GM12878 (cell line): ENCODE results near the gene RIOX2. TPM values are rescaled to one million over a fixed set of nuclear protein-coding genes. Genes with fewer than 3 reads are reported as not detected.

Experiments
- ATAC-seq: fragments of 200-7000 bp; cut with Tn5 transposase; 3 replicates; pipeline ENCODE4 v1.9.1; 2020; ENCODE audit warnings: mild to moderate bottlenecking, moderate library complexity
- BruUV-seq: library from RNA; stranded (reverse); fragments of 400-500 nt; replicated peaks from 2 replicates; lab custom pipeline; 2021; lab: Mats Ljungman, UMichigan
- CTCF ChIA-PET: fragments of 300-600 bp; sonication (Branson Sonifier 250); formaldehyde crosslinking; extraction: SDS; loops from one replicate; lab custom pipeline; 2021; ENCODE audit warnings: inconsistent platforms; lab: Yijun Ruan, JAX
- POLR2A ChIA-PET: fragments of 350-600 bp; formaldehyde crosslinking; extraction: SDS; loops from one replicate; lab custom pipeline; 2021; ENCODE audit warnings: inconsistent platforms; lab: Charles Lee
- RAD21 ChIA-PET: fragments of 300-600 bp; sonication (Branson Sonifier 250); formaldehyde crosslinking; loops from one replicate; lab custom pipeline; 2023; ENCODE audit warnings: antibody characterized with exemption; ENCODE audit not compliant: unreplicated experiment; lab: Charles Lee
- SMC1A ChIA-PET: fragments of 300-600 bp; sonication (Branson Sonifier 250); formaldehyde crosslinking; loops from one replicate; lab custom pipeline; 2023; ENCODE audit not compliant: unreplicated experiment, uncharacterized antibody; lab: Charles Lee
- DNase-seq: peaks from one replicate; pipeline ENCODE4 v3.0.0-alpha.2; 2011; ENCODE audit warnings: low read depth, low spot score
- FAIRE-seq: peaks from 3 replicates; lab custom pipeline; 2011; peaks lifted over from hg19 to GRCh38; lab: Jason Lieb, UNC
- H2AFZ ChIP-seq: 2 replicates; pipeline ENCODE4 v1.6.0; 2011; ENCODE audit warnings: low read depth, low read length, control low read depth; ENCODE audit not compliant: control insufficient read depth
- H3K27ac ChIP-seq: 2 replicates; pipeline ENCODE4 v1.5.1; 2011; ENCODE audit warnings: control low read depth; ENCODE audit not compliant: control insufficient read depth, insufficient read depth
- H3K27me3 ChIP-seq, 2 experiments: replicated peaks in 1 of 2; 2 replicates each; pipeline versions ENCODE4 v1.6.0 to v1.6.1; 2011; ENCODE audit warnings: low read length in 1 of 2; ENCODE audit not compliant: control insufficient read depth in 2 of 2, insufficient read depth in 2 of 2
- H3K36me3 ChIP-seq, 2 experiments: 2 replicates each; pipeline ENCODE4 v1.5.1; 2011; ENCODE audit warnings: low read length in 1 of 2; ENCODE audit not compliant: control insufficient read depth in 2 of 2, insufficient read depth in 2 of 2
- H3K4me1 ChIP-seq: 2 replicates; pipeline ENCODE4 v1.6.1; 2011; ENCODE audit warnings: mild to moderate bottlenecking, low read length, moderate library complexity, mixed read lengths; ENCODE audit not compliant: control insufficient read depth, insufficient read depth
- H3K4me2 ChIP-seq: 2 replicates; pipeline ENCODE4 v1.6.0; 2011; ENCODE audit warnings: control low read depth; ENCODE audit not compliant: control insufficient read depth, insufficient read depth
- H3K4me3 ChIP-seq: fragments of 200-600 bp; sonication (generic); 2 replicates; pipeline ENCODE4 v1.5.1; 2016
- H3K79me2 ChIP-seq: 2 replicates; pipeline ENCODE4 v1.6.0; 2011; ENCODE audit warnings: low read length; ENCODE audit not compliant: control insufficient read depth, insufficient read depth
- H3K9ac ChIP-seq: 2 replicates; pipeline ENCODE4 v1.8.0; 2011; ENCODE audit warnings: low read length, control low read depth, mixed read lengths; ENCODE audit not compliant: control insufficient read depth, insufficient read depth
- H3K9me3 ChIP-seq: replicated peaks from 3 replicates; pipeline ENCODE4 v1.5.1; 2011; ENCODE audit warnings: mild to moderate bottlenecking, low read length; ENCODE audit not compliant: control insufficient read depth, insufficient read depth
- H4K20me1 ChIP-seq: 2 replicates; pipeline ENCODE4 v1.6.0; 2011; ENCODE audit not compliant: control insufficient read depth, insufficient read depth
- BACH1 ChIP-seq: fragments of 450-650 bp; IDR thresholded peaks from 2 replicates; pipeline ENCODE4 v1.6.1; 2017; ENCODE audit warnings: mild to moderate bottlenecking, borderline replicate concordance
- CREM ChIP-seq: IDR thresholded peaks from 2 replicates; pipeline ENCODE4 v1.6.1; 2014; ENCODE audit warnings: antibody characterized with exemption, low read depth
- DPF2 ChIP-seq: fragments of 450-650 bp; IDR thresholded peaks from 2 replicates; pipeline ENCODE4 v1.6.1; 2017; ENCODE audit warnings: mild to moderate bottlenecking
- IKZF1 ChIP-seq: fragments of 450-650 bp; conservative IDR thresholded peaks from 2 replicates; pipeline ENCODE4 v1.6.1; 2017; ENCODE audit warnings: antibody characterized with exemption, mild to moderate bottlenecking
- IRF3 ChIP-seq: fragments of 450-650 bp; IDR thresholded peaks from 2 replicates; pipeline ENCODE4 v1.6.1; 2014; ENCODE audit warnings: mild to moderate bottlenecking
- KDM1A ChIP-seq: fragments of 200-600 bp; sonication (generic); IDR thresholded peaks from 2 replicates; pipeline ENCODE4 v1.6.1; 2016; ENCODE audit warnings: borderline replicate concordance
- NR2C1 ChIP-seq: fragments of 450-650 bp; IDR thresholded peaks from 2 replicates; pipeline ENCODE4 v1.6.1; 2017; ENCODE audit warnings: antibody characterized with exemption, mild to moderate bottlenecking, moderate library complexity
- NR2C2 ChIP-seq: IDR thresholded peaks from 2 replicates; pipeline ENCODE4 v1.6.1; 2011; ENCODE audit warnings: borderline replicate concordance, low read depth; ENCODE audit not compliant: control insufficient read depth, insufficient read length
- POU2F2 ChIP-seq: IDR thresholded peaks from 3 replicates; pipeline ENCODE4 v1.6.1; 2011; ENCODE audit warnings: low read depth, mild to moderate bottlenecking, low read length, borderline replicate concordance
- RFX5 ChIP-seq: IDR thresholded peaks from 2 replicates; pipeline ENCODE4 v1.6.1; 2011; ENCODE audit warnings: low read depth, low read length, improper control_type of control experiment
- SIN3A ChIP-seq: IDR thresholded peaks from 2 replicates; pipeline ENCODE4 v1.6.1; 2012; ENCODE audit warnings: low read depth, low read length, improper control_type of control experiment
- SP1 ChIP-seq: IDR thresholded peaks from one replicate; pipeline ENCODE4 v1.6.1; 2011; ENCODE audit warnings: low read depth, low read length
- TBL1XR1 ChIP-seq: IDR thresholded peaks from 2 replicates; pipeline ENCODE4 v1.6.1; 2012; ENCODE audit warnings: low read depth, low read length, improper control_type of control experiment
- ZNF274 ChIP-seq: IDR thresholded peaks from one replicate; pipeline ENCODE4 v1.8.0; 2011; ENCODE audit not compliant: insufficient read length, insufficient read depth
- WGBS: methylation state at CpG from one replicate; pipeline ENCODE4 v1.1.6; 2016; ENCODE audit warnings: low lambda C conversion rate; ENCODE audit not compliant: insufficient replicate concordance, insufficient coverage; ENCODE audit errors: missing lambda C conversion rate; 5-methylcytosine and 5-hydroxymethylcytosine counted together
- in situ Hi-C: fragments of 300-500 bp; cut with MboI; formaldehyde crosslinking; loops from 9 replicates; pipeline ENCODE4 v1.14.3; 2018; ENCODE audit warnings: mixed read lengths
- intact Hi-C: fragments of 100-400 bp; cut with micrococcal nuclease; formaldehyde crosslinking; loops from one replicate; pipeline ENCODE4 v1.14.2; 2022; ENCODE audit not compliant: unreplicated experiment
- polyA plus RNA-seq, 11 experiments: library from polyadenylated mRNA; depleted of rRNA in 4 of 11; unstranded in 6 of 11; stranded (reverse) in 5 of 11; fragments of >200 nt; fragmentation: Nextera tagmentation in 4 of 11; fragmentation: Illumina TruSeq in 1 of 11; extraction: Ambion mirVana in 4 of 11; extraction: Trizol in 1 of 11; gene quantifications; 1 replicate in 1 of 11; 2 replicates in 10 of 11; pipeline versions ENCODE4 v1.2.1 to v1.2.3, GENCODE V29; 2011 to 2016; ENCODE audit warnings: inconsistent platforms in 2 of 11, missing spikeins in 2 of 11, low read depth in 1 of 11
- total RNA-seq, 4 experiments: library from RNA; depleted of rRNA in 3 of 4; stranded (reverse); fragments of >200 nt in 3 of 4; fragmentation: Illumina TruSeq in 1 of 4; extraction: Trizol in 1 of 4; gene quantifications; 2 replicates each; pipeline versions ENCODE4 v1.2.1 to v1.2.3, GENCODE V29; 2013 to 2021

Gene RIOX2
- total and polyA plus RNA-seq, 10 of the 15 experiments (the other 5 are each of a cell fraction or from before 2014, with no cell fraction given), result 24.1 to 52.6 (median 44.0) TPM

GRCh38 chr3:97932387-97932801, 39.8 kb downstream of the RIOX2 start (continued):
- TF ChIP-seq DPF2 (no peak), NR2C1 (no peak), ZNF274 (no peak)
- TF ChIP-seq, all 136 proteins: peak for 0

GRCh38 chr3:97931218-97931617, 41.0 kb downstream of the RIOX2 start:
- Histone ChIP-seq H3K9ac (no peak overlapping the region), H3K36me3 (no peaks in the 10 kb centered on the region; a peak in 1 of 4 replicates), H3K4me1 (no peaks in the 10 kb centered on the region), H2AFZ (no peak overlapping the region), H3K4me3 (no peak overlapping the region), H4K20me1 (no peaks in the 10 kb centered on the region), H3K27me3 (no peaks in the 10 kb centered on the region), H3K79me2 (no peaks in the 10 kb centered on the region), H3K27ac (no peak overlapping the region), H3K4me2 (no peak overlapping the region), H3K9me3 (no peaks in the 10 kb centered on the region)
- RAD21 ChIA-PET, result no interaction called here
- TF ChIP-seq BACH1 (no peak), IKZF1 (no peak), SP1 (no peak), RFX5 (no peak), NR2C2 (no peak)
- no peak for FAIRE-seq
- intact Hi-C loops, result no loop called here
- no TSS peak for BruUV-seq
- CTCF ChIA-PET, result no interaction called here
- DNase-seq, result no peak
- SMC1A ChIA-PET, result no interaction called here
- 75% methylated on average over 2 of the region's 2 CpGs for WGBS
- in situ Hi-C loops, result no loop called here
- POLR2A ChIA-PET, result no interaction called here
- ATAC-seq, result no peak

- H3K27me3 ChIP-seq, result no peaks in the 10 kb centered on the region
- ChIA-PET CTCF (no interaction called here), RAD21 (no interaction called here), SMC1A (interaction anchor here (1.2 kb wide), 1 partner anchor 15 kb away, joined by 3 read pairs; no protein-coding TSS in a partner anchor), POLR2A (no interaction called here)
- no peaks in the 10 kb centered on the region for H3K79me2 ChIP-seq
- in situ Hi-C loops, result no loop called here
- H4K20me1 ChIP-seq, result no peaks in the 10 kb centered on the region
- H3K9ac ChIP-seq, result no peak overlapping the region
- no peak overlapping the region for H3K4me3 ChIP-seq
- H2AFZ ChIP-seq, result no peak overlapping the region
- FAIRE-seq (no peak), DNase-seq (no peak), ATAC-seq (no peak)
- H3K4me2 ChIP-seq, result no peak overlapping the region
- no TSS peak for BruUV-seq
- H3K4me1 ChIP-seq, result no peaks in the 10 kb centered on the region
- H3K27ac ChIP-seq, result no peak overlapping the region
- no peaks in the 10 kb centered on the region; a peak in 1 of 4 replicates for H3K36me3 ChIP-seq
- intact Hi-C loops, result no loop called here
- H3K9me3 ChIP-seq, result no peaks in the 10 kb centered on the region
- TF ChIP-seq SIN3A (no peak), TBL1XR1 (no peak), KDM1A (no peak), IRF3 (no peak), CREM (no peak), POU2F2 (no peak)
Observed at GRCh38 chr3:97930018-97930417, 42.2 kb downstream of the RIOX2 start.
